Renal cortex interstitium (tissue), 11 donors: ENCODE results near the gene TMEM151B. TPM values are rescaled to one million over a fixed set of nuclear protein-coding genes. Genes with fewer than 3 reads are reported as not detected.
"Not testable (repeated sequence)": the region's sequence is repeated elsewhere in the genome, so short reads cannot be mapped to it uniquely, and the experiment has no call there.

ENCODE experiments used
- DNase-seq, 11 donors: peaks; one replicate each; pipeline ENCODE4 v3.0.0-alpha.2; 2013; ENCODE audit warnings: low read depth in 9 of 11, low spot score in 4 of 11; ENCODE audit errors: extremely low read depth in 1 of 11
- polyA plus RNA-seq, 3 donors: library from polyadenylated mRNA; unstranded; fragments of 120-200 nt; gene quantifications; one replicate each; pipeline ENCODE4 v1.2.1, GENCODE V29; 2013; ENCODE audit not compliant: insufficient read length in 3 of 3

Gene TMEM151B
- polyA plus RNA-seq, 3 donors = 0.59 to 1.0 (median 0.98) TPM

- no peak for DNase-seq
Observed at GRCh38 chr6:44311767-44312166, 41.5 kb downstream of the TMEM151B start.

GRCh38 chr6:44312901-44313788 lies 42.9 kb downstream of the TMEM151B start, which contains the start of gene AARS2:
Gene AARS2 (minus strand): TSS chr6:44313347. CDS start chr6:44313323, 24 bp downstream.
- peak; percentile 66 to 88 (median 79) for DNase-seq

- DNase-seq = not testable (repeated sequence)
Observed at GRCh38 chr6:44314657-44315056, 44.4 kb downstream of the TMEM151B start.

GRCh38 chr6:44315516-44315915 lies 45.3 kb downstream of the TMEM151B start:
- no peak for DNase-seq

- DNase-seq = no peak
Observed at GRCh38 chr6:44315951-44316350, 45.7 kb downstream of the TMEM151B start.

GRCh38 chr6:44316481-44316880 lies 46.2 kb downstream of the TMEM151B start:
- no peak for DNase-seq

- DNase-seq = not testable (repeated sequence)
Observed at GRCh38 chr6:44317136-44317631, 46.9 kb downstream of the TMEM151B start.

- no peak for DNase-seq
Observed at GRCh38 chr6:44321210-44321609, 51.0 kb downstream of the TMEM151B start.

- no peak for DNase-seq
Observed at GRCh38 chr6:44327096-44327495, 56.8 kb downstream of the TMEM151B start.

GRCh38 chr6:44327760-44328159 lies 57.5 kb downstream of the TMEM151B start:
- no peak for DNase-seq

GRCh38 chr6:44328203-44328602 lies 58.0 kb downstream of the TMEM151B start:
- DNase-seq = not testable (repeated sequence)

GRCh38 chr6:44329858-44330257 lies 59.6 kb downstream of the TMEM151B start:
- no peak for DNase-seq

- no peak for DNase-seq
Observed at GRCh38 chr6:44332585-44332984, 62.3 kb downstream of the TMEM151B start.

- DNase-seq = no peak
Observed at GRCh38 chr6:44333273-44333919, 63.1 kb downstream of the TMEM151B start.

- DNase-seq = no peak
Observed at GRCh38 chr6:44333942-44334341, 63.7 kb downstream of the TMEM151B start.

- no peak for DNase-seq
Observed at GRCh38 chr6:44335631-44336030, 65.4 kb downstream of the TMEM151B start.

GRCh38 chr6:44338228-44339122 lies 68.2 kb downstream of the TMEM151B start:
- peak; percentile 28 to 68 (median 45) for DNase-seq

- no peak for DNase-seq
Observed at GRCh38 chr6:44339301-44339700, 69.1 kb downstream of the TMEM151B start.
